Panc1 (cell line): Measurements from ENCODE around the gene THAP3. TPM values are rescaled to one million over a fixed set of nuclear protein-coding genes. Genes with fewer than 3 reads are reported as not detected.
A peak's percentile ranks its signal among the peaks of the same experiment; 100 is the strongest.

Experiments
- ATAC-seq: fragments of 200-7000 bp; cut with Tn5 transposase; 2 replicates; pipeline ENCODE4 v1.9.1; 2020; ENCODE audit warnings: mild to moderate bottlenecking, moderate library complexity
- BruUV-seq: library from RNA; stranded (reverse); fragments of 400-500 nt; replicated peaks from 2 replicates; lab custom pipeline; 2021; lab: Mats Ljungman, UMichigan
- CTCF ChIA-PET: fragments of 300-600 bp; sonication (Branson Sonifier 250); formaldehyde crosslinking; loops from one replicate; lab custom pipeline; 2022; ENCODE audit warnings: antibody characterized with exemption; lab: Charles Lee
- POLR2A ChIA-PET: fragments of 300-600 bp; sonication (Branson Sonifier 250); formaldehyde crosslinking; loops from one replicate; lab custom pipeline; 2022; ENCODE audit warnings: antibody characterized with exemption; lab: Charles Lee
- DNase-seq: peaks from one replicate; pipeline ENCODE4 v3.0.0-alpha.2; 2010; ENCODE audit warnings: low read depth, low spot score
- H3K27ac ChIP-seq: 2 replicates; pipeline ENCODE4 v1.5.1; 2011; ENCODE audit warnings: mild to moderate bottlenecking, low read length, inconsistent platforms
- H3K27me3 ChIP-seq: fragments of 200-500 bp; sonication (Bioruptor generic); 2 replicates; pipeline ENCODE4 v1.6.0; 2014; ENCODE audit warnings: low read length, inconsistent platforms; ENCODE audit not compliant: control insufficient read depth, insufficient read depth
- H3K36me3 ChIP-seq: fragments of 200-500 bp; sonication (Bioruptor generic); 2 replicates; pipeline ENCODE4 v1.5.1; 2014; ENCODE audit warnings: inconsistent platforms, mild to moderate bottlenecking, low read length, moderate library complexity; ENCODE audit not compliant: control insufficient read depth, insufficient read depth
- H3K4me1 ChIP-seq: 2 replicates; pipeline ENCODE4 v1.5.1; 2011; ENCODE audit warnings: inconsistent platforms, mild to moderate bottlenecking, low read length, moderate library complexity; ENCODE audit not compliant: control insufficient read depth, insufficient read depth
- H3K4me3 ChIP-seq, 2 experiments: 2 replicates each; pipeline ENCODE4 v1.5.1; 2011 to 2012; ENCODE audit warnings: low read depth in 2 of 2, low read length in 2 of 2, mild to moderate bottlenecking in 2 of 2, inconsistent platforms in 1 of 2, moderate library complexity in 1 of 2
- H3K9me3 ChIP-seq: fragments of 200-500 bp; sonication (Bioruptor generic); 2 replicates; pipeline ENCODE4 v1.5.1; 2014; ENCODE audit warnings: low read depth, mild to moderate bottlenecking, inconsistent platforms, low read length, moderate library complexity; ENCODE audit not compliant: control insufficient read depth, insufficient read depth
- POLR2AphosphoS5 ChIP-seq: IDR thresholded peaks from 2 replicates; pipeline ENCODE4 v1.6.1; 2012; ENCODE audit warnings: mild to moderate bottlenecking, low read depth, low read length, moderate library complexity
- SIN3A ChIP-seq: IDR thresholded peaks from 2 replicates; pipeline ENCODE4 v1.6.1; 2012; ENCODE audit warnings: low read depth, mild to moderate bottlenecking, low read length, moderate library complexity, borderline replicate concordance; ENCODE audit not compliant: insufficient read depth
- TCF7L2 ChIP-seq: IDR thresholded peaks from 2 replicates; pipeline ENCODE4 v1.6.1; 2011; ENCODE audit warnings: mild to moderate bottlenecking, low read depth, low read length, inconsistent platforms
- in situ Hi-C: cut with HindIII; loops from 2 replicates; pipeline ENCODE4 v1.10.0; 2016; ENCODE audit warnings: low sequenced_read_pairs, low pct_unique_long_range_greater_than_20kb
- intact Hi-C: fragments of 100-400 bp; cut with micrococcal nuclease; formaldehyde crosslinking; loops from one replicate; pipeline ENCODE4 v1.10.0; 2022; ENCODE audit not compliant: unreplicated experiment
- total RNA-seq: library from RNA; stranded (reverse); gene quantifications from one replicate; pipeline ENCODE4 v1.2.1, GENCODE V29; 2021; ENCODE audit not compliant: unreplicated experiment
- TF ChIP-seq, protein P1 (sequence below), 2 experiments: IDR thresholded peaks; 2 replicates each; pipeline ENCODE4 v1.6.1; 2011 to 2012; ENCODE audit warnings: low read depth in 2 of 2, control low read depth in 1 of 2, low read length in 1 of 2, mild to moderate bottlenecking in 1 of 2, moderate library complexity in 1 of 2; ENCODE audit not compliant: insufficient read depth in 1 of 2
- TF ChIP-seq, protein P2 (sequence below): fragments of 450-650 bp; IDR thresholded peaks from 2 replicates; pipeline ENCODE4 v1.5.1; 2017; ENCODE audit warnings: mild to moderate bottlenecking

Gene THAP3
- total RNA-seq, 1 experiment from 2014 or later, result 24.9 TPM

DNA sequence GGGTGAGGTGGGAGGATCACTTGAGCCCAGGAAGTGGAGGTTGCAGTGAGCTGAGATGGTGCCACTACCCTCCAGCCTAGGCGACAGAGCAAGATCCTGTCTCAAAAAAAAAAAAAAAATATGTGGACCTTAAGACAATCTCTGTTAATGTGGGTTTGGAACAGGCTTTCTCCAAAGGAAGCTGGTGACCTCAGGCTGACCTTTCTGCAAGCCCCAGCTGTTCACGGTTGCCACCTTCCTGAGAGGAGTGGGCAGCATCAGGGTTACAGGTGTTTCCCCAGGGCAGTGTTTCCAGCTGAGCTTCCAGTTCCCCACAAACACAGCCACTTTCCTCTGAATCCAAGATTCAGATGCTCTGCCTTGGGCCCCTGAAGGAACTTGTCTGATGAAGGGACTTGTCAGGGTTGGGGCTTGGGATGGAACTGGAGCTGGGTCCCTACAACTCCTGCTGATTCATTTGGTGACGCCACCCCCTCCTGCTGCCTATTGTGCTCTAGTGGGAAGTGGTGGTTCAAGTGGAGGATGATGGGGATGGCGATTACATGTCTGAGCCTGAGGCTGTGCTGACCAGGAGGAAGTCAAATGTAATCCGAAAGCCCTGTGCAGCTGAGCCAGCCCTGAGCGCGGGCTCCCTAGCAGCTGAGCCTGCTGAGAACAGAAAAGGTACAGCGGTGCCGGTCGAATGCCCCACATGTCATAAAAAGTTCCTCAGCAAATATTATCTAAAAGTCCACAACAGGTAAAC is 42.9 kb upstream of the THAP3 start:
- ChIA-PET CTCF (interaction anchor here (0.6 kb wide), 1 partner anchor 41 kb away, joined by 7 read pairs; no protein-coding TSS in a partner anchor), POLR2A (no interaction called here)
- Histone ChIP-seq H3K4me3 (0 out of 4 replicates have a peak overlapping the region, but pooled peaks of 1 of the 2 experiments have one; percentile 5), H3K36me3 (peaks cover 7% of the 10 kb centered on the region; the same call in 1 of the 2 replicates), H3K4me1 (peaks cover 23% of the 10 kb centered on the region), H3K27ac (no peak overlapping the region), H3K9me3 (no peaks in the 10 kb centered on the region), H3K27me3 (no peaks in the 10 kb centered on the region)
- DNase-seq (no peak), ATAC-seq (no peak)
- no peak for TF ChIP-seq SIN3A
- TF ChIP-seq POLR2AphosphoS5, result no peak
- TF ChIP-seq, protein P1, sequence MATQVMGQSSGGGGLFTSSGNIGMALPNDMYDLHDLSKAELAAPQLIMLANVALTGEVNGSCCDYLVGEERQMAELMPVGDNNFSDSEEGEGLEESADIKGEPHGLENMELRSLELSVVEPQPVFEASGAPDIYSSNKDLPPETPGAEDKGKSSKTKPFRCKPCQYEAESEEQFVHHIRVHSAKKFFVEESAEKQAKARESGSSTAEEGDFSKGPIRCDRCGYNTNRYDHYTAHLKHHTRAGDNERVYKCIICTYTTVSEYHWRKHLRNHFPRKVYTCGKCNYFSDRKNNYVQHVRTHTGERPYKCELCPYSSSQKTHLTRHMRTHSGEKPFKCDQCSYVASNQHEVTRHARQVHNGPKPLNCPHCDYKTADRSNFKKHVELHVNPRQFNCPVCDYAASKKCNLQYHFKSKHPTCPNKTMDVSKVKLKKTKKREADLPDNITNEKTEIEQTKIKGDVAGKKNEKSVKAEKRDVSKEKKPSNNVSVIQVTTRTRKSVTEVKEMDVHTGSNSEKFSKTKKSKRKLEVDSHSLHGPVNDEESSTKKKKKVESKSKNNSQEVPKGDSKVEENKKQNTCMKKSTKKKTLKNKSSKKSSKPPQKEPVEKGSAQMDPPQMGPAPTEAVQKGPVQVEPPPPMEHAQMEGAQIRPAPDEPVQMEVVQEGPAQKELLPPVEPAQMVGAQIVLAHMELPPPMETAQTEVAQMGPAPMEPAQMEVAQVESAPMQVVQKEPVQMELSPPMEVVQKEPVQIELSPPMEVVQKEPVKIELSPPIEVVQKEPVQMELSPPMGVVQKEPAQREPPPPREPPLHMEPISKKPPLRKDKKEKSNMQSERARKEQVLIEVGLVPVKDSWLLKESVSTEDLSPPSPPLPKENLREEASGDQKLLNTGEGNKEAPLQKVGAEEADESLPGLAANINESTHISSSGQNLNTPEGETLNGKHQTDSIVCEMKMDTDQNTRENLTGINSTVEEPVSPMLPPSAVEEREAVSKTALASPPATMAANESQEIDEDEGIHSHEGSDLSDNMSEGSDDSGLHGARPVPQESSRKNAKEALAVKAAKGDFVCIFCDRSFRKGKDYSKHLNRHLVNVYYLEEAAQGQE (IDR thresholded peaks at IDR 0.05; ENCODE audit: insufficient read depth in 1 of 2, low read depth in 2 of 2, low read length in 1 of 2), result no peak
- TF ChIP-seq TCF7L2, result no peak
- TF ChIP-seq, protein P2, sequence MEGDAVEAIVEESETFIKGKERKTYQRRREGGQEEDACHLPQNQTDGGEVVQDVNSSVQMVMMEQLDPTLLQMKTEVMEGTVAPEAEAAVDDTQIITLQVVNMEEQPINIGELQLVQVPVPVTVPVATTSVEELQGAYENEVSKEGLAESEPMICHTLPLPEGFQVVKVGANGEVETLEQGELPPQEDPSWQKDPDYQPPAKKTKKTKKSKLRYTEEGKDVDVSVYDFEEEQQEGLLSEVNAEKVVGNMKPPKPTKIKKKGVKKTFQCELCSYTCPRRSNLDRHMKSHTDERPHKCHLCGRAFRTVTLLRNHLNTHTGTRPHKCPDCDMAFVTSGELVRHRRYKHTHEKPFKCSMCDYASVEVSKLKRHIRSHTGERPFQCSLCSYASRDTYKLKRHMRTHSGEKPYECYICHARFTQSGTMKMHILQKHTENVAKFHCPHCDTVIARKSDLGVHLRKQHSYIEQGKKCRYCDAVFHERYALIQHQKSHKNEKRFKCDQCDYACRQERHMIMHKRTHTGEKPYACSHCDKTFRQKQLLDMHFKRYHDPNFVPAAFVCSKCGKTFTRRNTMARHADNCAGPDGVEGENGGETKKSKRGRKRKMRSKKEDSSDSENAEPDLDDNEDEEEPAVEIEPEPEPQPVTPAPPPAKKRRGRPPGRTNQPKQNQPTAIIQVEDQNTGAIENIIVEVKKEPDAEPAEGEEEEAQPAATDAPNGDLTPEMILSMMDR, result no peak
- BruUV-seq, result no TSS peak
- intact Hi-C loops, result no loop called here
- in situ Hi-C loops, result no loop called here

DNA sequence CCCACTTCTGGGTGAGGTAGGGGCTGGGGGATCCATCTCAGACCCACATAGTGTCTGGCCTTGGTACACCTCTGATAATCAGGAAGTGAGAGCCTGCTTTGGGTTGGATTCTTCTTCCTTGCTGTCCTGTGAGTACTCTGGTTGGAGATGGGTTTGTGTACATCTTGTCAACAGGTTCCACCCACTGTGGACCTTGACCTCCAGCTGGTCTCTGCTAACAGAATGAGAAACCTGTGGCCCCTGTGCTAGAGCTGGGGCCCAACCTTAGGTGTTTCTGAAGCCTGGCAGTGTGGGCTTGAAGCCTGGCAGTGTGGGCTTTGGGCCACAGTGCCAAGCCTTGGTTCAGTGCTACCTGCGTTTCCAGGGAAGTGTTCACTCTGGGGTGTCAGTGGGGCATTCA is 42.3 kb upstream of the THAP3 start:
- CTCF ChIA-PET, result no interaction called here
- Histone ChIP-seq H3K4me1 (peaks cover 23% of the 10 kb centered on the region), H3K27me3 (no peaks in the 10 kb centered on the region), H3K4me3 (no peak overlapping the region), H3K36me3 (peaks cover 7% of the 10 kb centered on the region; the same call in 1 of the 2 replicates), H3K27ac (no peak overlapping the region), H3K9me3 (no peaks in the 10 kb centered on the region)
- BruUV-seq, result no TSS peak
- POLR2A ChIA-PET, result no interaction called here
- intact Hi-C loops, result no loop called here
- ATAC-seq, result no peak
- DNase-seq, result no peak
- in situ Hi-C loops, result no loop called here
- no peak for TF ChIP-seq SIN3A
- TF ChIP-seq, protein P1 (IDR thresholded peaks at IDR 0.05; ENCODE audit: insufficient read depth in 1 of 2, low read depth in 2 of 2, low read length in 1 of 2), result no peak
- no peak for TF ChIP-seq TCF7L2
- TF ChIP-seq POLR2AphosphoS5, result no peak
